GM19438 (cell line): ENCODE measurements around the gene FSIP1.

ENCODE experiments used
- ATAC-seq: cut with Tn5 transposase; IDR thresholded peaks from one replicate; pipeline ENCODE4 v1.9.1; 2021; ENCODE audit warnings: low read depth; ENCODE audit not compliant: unreplicated experiment

FSIP1 gene

GRCh38 chr15:39690881-39691634, 91.6 kb downstream of the FSIP1 start:
- ATAC-seq: no peak

- no peak for ATAC-seq
Observed at GRCh38 chr15:39687965-39688364, 94.7 kb downstream of the FSIP1 start.

- no peak for ATAC-seq
Observed at GRCh38 chr15:39685999-39686613, 96.5 kb downstream of the FSIP1 start.

- ATAC-seq: no peak
Observed at GRCh38 chr15:39685367-39685766, 97.3 kb downstream of the FSIP1 start.

GRCh38 chr15:39684233-39684632, 98.4 kb downstream of the FSIP1 start:
- no peak for ATAC-seq

GRCh38 chr15:39682366-39682765, 100.3 kb downstream of the FSIP1 start:
- ATAC-seq: no peak

GRCh38 chr15:39680868-39681267, 101.8 kb downstream of the FSIP1 start:
- no peak for ATAC-seq

- no peak for ATAC-seq
Observed at GRCh38 chr15:39672666-39673065, 110.0 kb downstream of the FSIP1 start.

- ATAC-seq: no peak
Observed at GRCh38 chr15:39672184-39672583, 110.5 kb downstream of the FSIP1 start.

- no peak for ATAC-seq
Observed at GRCh38 chr15:39670687-39671086, 112.0 kb downstream of the FSIP1 start.

GRCh38 chr15:39669661-39670060, 113.0 kb downstream of the FSIP1 start:
- no peak for ATAC-seq

- ATAC-seq: no peak
Observed at GRCh38 chr15:39669241-39669640, 113.4 kb downstream of the FSIP1 start.

- ATAC-seq: no peak
Observed at GRCh38 chr15:39668457-39668856, 114.2 kb downstream of the FSIP1 start.

GRCh38 chr15:39667382-39668127, 115.1 kb downstream of the FSIP1 start:
- no peak for ATAC-seq

GRCh38 chr15:39666677-39667076, 116.0 kb downstream of the FSIP1 start:
- ATAC-seq: no peak

GRCh38 chr15:39665629-39666250, 116.9 kb downstream of the FSIP1 start:
- no peak for ATAC-seq

- no peak for ATAC-seq
Observed at GRCh38 chr15:39663704-39664250, 118.9 kb downstream of the FSIP1 start.

- ATAC-seq: no peak
Observed at GRCh38 chr15:39661776-39662175, 120.9 kb downstream of the FSIP1 start.

GRCh38 chr15:39658740-39659139, 123.9 kb downstream of the FSIP1 start:
- ATAC-seq: no peak

- no peak for ATAC-seq
Observed at GRCh38 chr15:39657668-39658067, 125.0 kb downstream of the FSIP1 start.

- ATAC-seq: no peak
Observed at GRCh38 chr15:39657181-39657580, 125.5 kb downstream of the FSIP1 start.
